Measurements from ENCODE around the gene SCAMP4.
A peak's percentile ranks its signal among the peaks of the same experiment; 100 is the strongest.
"Not testable (repeated sequence)": the region's sequence is repeated elsewhere in the genome, so short reads cannot be mapped to it uniquely, and the experiment has no call there.

The SCAMP4 gene

DNA sequence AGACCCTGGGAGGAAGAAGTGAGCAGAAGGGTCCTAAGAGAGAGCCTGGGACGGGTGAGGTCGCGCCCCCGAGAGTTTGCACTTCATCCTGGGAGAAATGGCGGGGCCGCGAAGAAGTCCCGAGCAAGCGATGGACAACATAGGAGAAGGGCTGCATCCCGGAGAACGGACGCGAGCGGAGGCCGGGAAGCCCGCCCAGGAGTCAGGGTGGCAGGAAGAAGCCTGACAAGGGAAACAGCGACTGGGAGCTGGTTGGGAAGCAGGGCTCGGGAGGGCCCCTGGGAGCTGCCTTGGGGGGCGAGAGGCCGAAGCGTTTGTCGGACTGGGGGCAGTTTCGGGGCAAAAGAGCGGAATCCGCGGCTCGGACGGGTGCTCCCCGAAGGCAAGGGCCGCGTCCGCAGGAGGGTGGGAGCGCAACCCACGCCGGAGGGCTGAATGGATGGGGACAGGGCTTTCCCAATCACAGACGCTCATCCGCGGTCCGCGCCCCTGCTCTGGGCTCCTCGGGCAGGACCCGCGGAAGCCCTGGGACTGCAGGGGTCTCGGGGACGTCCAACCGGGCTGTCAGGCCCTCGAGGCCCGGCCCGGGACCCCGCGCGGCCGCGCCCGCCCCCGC lies 20.4 kb upstream of the SCAMP4 start:
- no peaks in the 10 kb centered on the region for H3K27me3 Mint-ChIP-seq
- peaks cover 34% of the 10 kb centered on the region for H3K4me1 Mint-ChIP-seq (ENCODE audit: low read depth)
- H3K27ac Mint-ChIP-seq: peak overlapping the region; percentile 96
- peak overlapping the region; percentile 94 for H3K4me3 Mint-ChIP-seq
- no peaks in the 10 kb centered on the region for H3K9me3 Mint-ChIP-seq
- DNase-seq: no peak
- peaks cover 42% of the 10 kb centered on the region for H3K36me3 Mint-ChIP-seq (ENCODE audit: low read depth)

DNA sequence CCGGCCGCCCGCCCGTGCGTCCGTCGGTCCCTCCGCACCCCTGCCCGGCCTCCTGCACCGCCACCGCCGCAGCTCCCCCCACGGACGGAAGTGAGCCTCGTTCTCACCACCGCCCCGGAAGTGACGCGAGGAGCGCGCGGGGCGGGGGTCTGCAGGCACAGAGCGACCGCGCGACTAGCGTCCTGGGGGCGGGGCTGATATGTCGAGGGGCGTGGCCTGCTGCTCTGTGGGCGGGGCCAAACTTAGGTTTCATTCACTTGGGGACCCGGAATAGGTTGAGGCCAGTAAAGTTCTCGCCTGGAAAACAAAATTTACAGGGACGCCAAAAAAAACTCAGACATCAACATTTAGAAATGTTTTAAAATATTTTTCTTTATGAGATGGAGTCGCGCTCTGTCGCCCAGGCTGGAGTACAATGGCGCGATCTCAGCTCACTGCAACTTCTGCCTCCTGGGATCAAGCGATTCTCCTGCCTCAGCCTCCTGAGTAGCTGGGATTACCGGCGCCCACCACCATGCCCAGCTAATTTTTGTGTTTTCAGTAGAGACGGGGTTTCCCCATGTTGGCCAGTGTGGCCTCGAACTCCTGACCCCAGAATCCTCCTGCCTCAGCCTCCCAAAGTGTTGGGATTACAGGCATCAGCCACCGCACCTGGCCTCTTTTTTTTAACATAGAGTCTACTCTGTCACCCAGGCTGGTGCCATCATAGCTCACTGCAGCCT lies 19.6 kb upstream of the SCAMP4 start, which contains the start of gene ABHD17A:
Gene ABHD17A (minus strand): TSS at position 99 of the 722 bp plus-strand sequence. CDS start 3,930 bp downstream, outside the sequence.
- H3K27ac Mint-ChIP-seq: peak within 1 kb of the TSS; percentile 96
- not testable (repeated sequence) for H3K27me3 Mint-ChIP-seq, H3K9me3 Mint-ChIP-seq
- DNase-seq: peak; percentile 98
- H3K4me3 Mint-ChIP-seq: peak within 1 kb of the TSS; percentile 94
- H3K36me3 Mint-ChIP-seq (ENCODE audit: low read depth): peaks cover 35% of the 10 kb centered on the region
- H3K4me1 Mint-ChIP-seq (ENCODE audit: low read depth): peaks cover 27% of the 10 kb centered on the region

DNA sequence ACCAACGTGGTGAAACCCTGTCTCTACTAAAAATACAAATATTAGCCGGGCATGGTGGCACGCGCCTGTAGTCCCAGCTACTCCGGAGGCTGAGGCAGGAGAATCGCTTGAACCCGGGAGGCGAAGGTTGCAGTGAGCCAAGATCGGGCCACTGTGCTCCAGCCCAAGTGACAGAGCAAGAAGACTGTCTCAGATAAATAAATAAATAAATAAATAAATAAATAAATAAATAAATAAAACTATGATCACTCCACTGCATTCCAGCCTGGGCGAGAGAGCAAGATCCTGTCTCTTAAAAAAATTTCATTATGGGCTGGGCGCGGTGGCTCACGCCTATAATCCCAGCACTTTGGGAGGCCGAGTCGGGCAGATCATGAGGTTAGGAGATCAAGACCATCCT lies 18.8 kb upstream of the SCAMP4 start:
- peaks cover 24% of the 10 kb centered on the region for H3K4me1 Mint-ChIP-seq (ENCODE audit: low read depth)
- not testable (repeated sequence) for H3K4me3 Mint-ChIP-seq, H3K27ac Mint-ChIP-seq, H3K27me3 Mint-ChIP-seq, DNase-seq, H3K9me3 Mint-ChIP-seq
- H3K36me3 Mint-ChIP-seq (ENCODE audit: low read depth): peaks cover 31% of the 10 kb centered on the region

DNA sequence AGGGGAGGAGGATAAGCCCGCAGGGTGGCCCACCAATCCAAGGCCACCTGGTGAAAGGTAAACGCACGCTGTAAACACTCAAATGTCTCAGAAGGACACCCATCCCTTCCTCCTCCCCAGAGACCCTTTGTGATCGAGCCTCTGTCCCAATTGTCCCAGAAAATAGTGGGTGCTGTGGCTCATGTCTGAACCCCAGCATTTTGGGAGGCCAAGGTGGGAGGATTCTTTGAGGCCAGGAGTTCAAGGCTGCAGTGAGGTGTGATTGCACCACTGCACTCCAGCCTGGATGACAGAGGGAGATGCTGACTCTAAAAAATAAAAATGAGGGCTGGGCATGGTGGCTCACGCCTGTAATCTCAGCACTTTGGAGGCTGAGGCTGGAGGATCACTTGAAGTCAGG lies 16.8 kb upstream of the SCAMP4 start:
- no peak overlapping the region for H3K27ac Mint-ChIP-seq
- no peaks in the 10 kb centered on the region for H3K9me3 Mint-ChIP-seq
- peaks cover 16% of the 10 kb centered on the region for H3K36me3 Mint-ChIP-seq (ENCODE audit: low read depth)
- no peaks in the 10 kb centered on the region for H3K27me3 Mint-ChIP-seq
- H3K4me3 Mint-ChIP-seq: no peak overlapping the region
- DNase-seq: no peak
- peaks cover 10% of the 10 kb centered on the region for H3K4me1 Mint-ChIP-seq (ENCODE audit: low read depth)

DNA sequence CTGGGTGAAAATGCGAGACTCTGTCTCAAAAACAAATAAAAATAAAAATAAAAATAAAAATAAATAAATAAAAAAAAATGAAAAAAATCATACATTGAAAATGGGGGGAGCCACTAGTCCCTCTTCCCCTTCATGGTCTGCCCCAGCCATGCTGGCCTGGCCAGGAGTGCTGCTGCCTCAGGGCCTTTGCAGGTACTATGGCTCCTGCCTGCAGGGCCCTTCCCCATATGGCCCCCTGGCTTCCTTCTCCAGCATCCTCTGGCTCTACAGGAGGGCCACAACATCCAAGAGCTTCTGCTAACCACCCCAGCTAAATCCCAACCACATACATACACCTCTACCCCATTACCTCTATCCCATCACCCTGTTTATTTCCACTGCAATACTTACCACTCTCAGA lies 15.3 kb upstream of the SCAMP4 start:
- H3K36me3 Mint-ChIP-seq (ENCODE audit: low read depth): peaks cover under 1% of the 10 kb centered on the region
- no peak for DNase-seq
- H3K9me3 Mint-ChIP-seq: no peaks in the 10 kb centered on the region
- peak overlapping the region; percentile 22 for H3K27ac Mint-ChIP-seq
- no peak overlapping the region for H3K4me3 Mint-ChIP-seq
- peaks cover 6% of the 10 kb centered on the region for H3K4me1 Mint-ChIP-seq (ENCODE audit: low read depth)
- H3K27me3 Mint-ChIP-seq: no peaks in the 10 kb centered on the region

DNA sequence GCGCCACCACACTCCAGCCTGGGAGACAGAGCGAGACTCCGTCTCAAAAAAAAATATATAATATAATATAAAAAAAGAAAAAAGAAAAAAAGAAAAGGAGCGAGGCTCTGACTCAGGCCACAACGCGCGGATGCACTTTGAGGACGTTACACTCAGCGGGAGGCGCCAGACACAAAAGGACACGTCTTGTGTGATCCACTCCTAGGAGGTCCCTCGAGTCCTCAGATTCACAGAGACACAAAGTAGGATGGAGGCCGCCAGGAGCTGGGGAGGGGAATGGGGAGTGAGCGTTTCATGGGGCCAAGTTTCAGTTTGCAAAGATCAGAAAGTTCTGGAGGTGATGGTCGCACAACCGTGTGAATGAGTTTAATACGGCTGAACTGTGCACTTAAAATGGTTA lies 11.4 kb upstream of the SCAMP4 start:
- Mint-ChIP-seq H3K9me3 (no peaks in the 10 kb centered on the region), H3K36me3 (ENCODE audit: low read depth) (no peaks in the 10 kb centered on the region), H3K4me3 (no peak overlapping the region), H3K4me1 (ENCODE audit: low read depth) (peaks cover 33% of the 10 kb centered on the region), H3K27me3 (no peaks in the 10 kb centered on the region), H3K27ac (no peak overlapping the region)
- DNase-seq: no peak

DNA sequence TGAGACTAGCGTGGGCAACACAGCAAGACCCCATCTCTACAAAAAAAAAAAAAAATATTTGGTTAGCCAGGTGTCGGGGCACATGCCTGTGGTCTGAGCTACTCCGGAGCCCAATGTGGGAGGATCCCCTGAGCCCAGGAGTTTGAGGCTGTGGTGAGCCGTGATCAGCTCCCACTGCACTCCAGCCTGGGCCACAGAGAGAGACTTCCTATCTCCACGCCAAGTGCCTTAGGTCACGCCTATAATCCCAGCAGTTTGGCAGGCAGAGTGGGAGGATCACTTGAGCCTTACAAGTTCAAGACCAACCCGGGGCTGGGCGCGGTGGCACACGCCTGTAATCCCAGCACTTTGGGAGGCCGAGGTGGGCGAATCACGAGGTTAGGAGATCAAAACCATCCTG lies 8.7 kb upstream of the SCAMP4 start:
- Mint-ChIP-seq H3K36me3 (ENCODE audit: low read depth) (no peaks in the 10 kb centered on the region), H3K27ac (peak overlapping the region; percentile 97), H3K27me3 (no peaks in the 10 kb centered on the region), H3K9me3 (no peaks in the 10 kb centered on the region), H3K4me1 (ENCODE audit: low read depth) (peaks cover 32% of the 10 kb centered on the region), H3K4me3 (peak overlapping the region; percentile 82)
- DNase-seq: no peak

DNA sequence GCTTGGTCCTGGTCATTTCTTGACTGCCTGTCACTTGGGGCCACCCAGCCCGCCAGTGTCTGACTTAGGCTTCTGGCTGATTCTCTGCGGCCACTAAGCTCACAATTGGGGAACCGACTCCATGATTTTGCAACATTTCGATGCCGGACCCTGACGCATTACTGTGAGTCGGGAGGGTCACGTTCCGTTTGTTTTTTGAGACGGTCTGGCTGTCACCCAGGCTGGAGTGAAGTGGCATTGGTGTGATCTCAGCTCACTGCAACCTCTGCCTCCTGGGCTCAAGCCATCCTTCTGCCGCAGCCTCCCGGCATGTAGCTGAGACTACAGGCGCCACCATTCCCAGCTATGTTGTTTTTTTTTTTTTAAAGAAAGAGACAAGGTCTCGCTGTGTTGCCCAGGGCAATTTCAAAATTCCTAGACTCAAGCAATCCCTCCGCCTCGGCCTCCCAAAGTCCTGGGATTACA lies 3.2 kb upstream of the SCAMP4 start:
- Mint-ChIP-seq H3K4me1 (ENCODE audit: low read depth) (peaks cover 37% of the 10 kb centered on the region), H3K4me3 (no peak overlapping the region), H3K9me3 (no peaks in the 10 kb centered on the region), H3K36me3 (ENCODE audit: low read depth) (peaks cover 7% of the 10 kb centered on the region), H3K27me3 (no peaks in the 10 kb centered on the region), H3K27ac (no peak overlapping the region)
- DNase-seq: no peak

DNA sequence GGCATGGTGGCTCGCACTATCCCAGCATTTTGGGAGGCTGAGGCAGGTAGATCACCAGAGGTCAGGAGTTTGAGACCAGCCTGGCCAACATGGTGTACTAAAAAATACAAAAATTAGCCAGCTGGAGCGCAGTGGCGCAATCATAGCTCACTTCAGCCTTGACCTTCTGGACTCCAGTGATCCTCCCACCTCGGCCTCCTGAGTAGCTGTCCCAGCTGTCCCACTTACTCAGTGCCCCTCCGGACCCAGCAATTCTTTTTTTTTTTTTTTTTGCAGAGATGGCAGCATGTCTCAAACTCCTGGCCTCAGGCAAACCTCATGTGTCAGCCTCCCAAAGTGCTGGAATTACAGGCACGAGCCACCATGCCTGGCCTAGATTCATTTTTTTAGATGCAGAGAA lies 2.3 kb upstream of the SCAMP4 start:
- no peaks in the 10 kb centered on the region for H3K27me3 Mint-ChIP-seq
- peak overlapping the region; percentile 78 for H3K27ac Mint-ChIP-seq
- no peak overlapping the region for H3K4me3 Mint-ChIP-seq
- H3K9me3 Mint-ChIP-seq: no peaks in the 10 kb centered on the region
- peaks cover 10% of the 10 kb centered on the region for H3K36me3 Mint-ChIP-seq (ENCODE audit: low read depth)
- no peak for DNase-seq
- peaks cover 35% of the 10 kb centered on the region for H3K4me1 Mint-ChIP-seq (ENCODE audit: low read depth)

DNA sequence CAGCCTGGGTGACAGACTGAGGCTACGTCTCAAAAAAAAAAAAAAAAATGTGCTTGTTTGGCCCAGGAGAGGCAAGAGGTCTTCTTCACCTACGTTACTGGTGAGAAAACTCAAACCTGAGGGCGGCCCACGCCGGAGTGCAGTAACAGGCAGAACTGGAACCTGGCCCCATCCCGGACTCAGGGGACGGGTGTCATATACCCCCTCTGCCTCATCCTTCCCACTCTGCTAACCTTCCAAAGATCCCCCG lies 414 bp upstream of the SCAMP4 start:
- Mint-ChIP-seq H3K4me3 (peak overlapping the region; percentile 89), H3K4me1 (ENCODE audit: low read depth) (peaks cover 51% of the 10 kb centered on the region), H3K9me3 (no peaks in the 10 kb centered on the region), H3K27ac (peak overlapping the region; percentile 87), H3K36me3 (ENCODE audit: low read depth) (peaks cover 18% of the 10 kb centered on the region), H3K27me3 (no peaks in the 10 kb centered on the region)
- DNase-seq: no peak

DNA sequence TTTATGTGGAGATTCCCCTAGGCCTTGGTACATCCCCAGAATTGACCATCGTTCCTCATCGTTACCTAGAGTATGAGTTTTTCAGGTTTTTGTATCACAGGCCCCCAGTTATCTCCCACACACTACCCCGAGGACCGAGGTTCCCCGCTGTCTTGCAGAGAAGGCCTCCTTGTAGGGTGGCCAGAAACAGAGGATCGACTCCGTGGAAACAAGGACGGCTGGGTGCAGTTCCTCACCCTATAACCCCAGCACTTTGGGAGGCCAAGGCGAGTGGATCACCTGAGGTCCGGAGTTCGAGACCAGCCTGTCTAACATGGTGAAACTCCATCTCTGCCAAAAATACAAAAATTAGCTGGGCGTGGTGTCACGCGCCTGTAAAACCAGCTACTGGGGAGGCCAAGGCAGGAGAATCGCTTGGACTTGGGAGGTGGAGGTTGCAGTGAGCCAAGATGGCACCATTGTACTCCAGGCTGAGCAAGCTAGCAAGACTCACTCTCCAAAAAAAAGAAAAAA lies 720 bp downstream of the SCAMP4 start:
- Mint-ChIP-seq H3K36me3 (ENCODE audit: low read depth) (peaks cover 23% of the 10 kb centered on the region), H3K9me3 (no peaks in the 10 kb centered on the region), H3K27me3 (no peaks in the 10 kb centered on the region), H3K27ac (peak overlapping the region; percentile 95), H3K4me3 (peak overlapping the region; percentile 89), H3K4me1 (ENCODE audit: low read depth) (peaks cover 60% of the 10 kb centered on the region)
- no peak for DNase-seq

DNA sequence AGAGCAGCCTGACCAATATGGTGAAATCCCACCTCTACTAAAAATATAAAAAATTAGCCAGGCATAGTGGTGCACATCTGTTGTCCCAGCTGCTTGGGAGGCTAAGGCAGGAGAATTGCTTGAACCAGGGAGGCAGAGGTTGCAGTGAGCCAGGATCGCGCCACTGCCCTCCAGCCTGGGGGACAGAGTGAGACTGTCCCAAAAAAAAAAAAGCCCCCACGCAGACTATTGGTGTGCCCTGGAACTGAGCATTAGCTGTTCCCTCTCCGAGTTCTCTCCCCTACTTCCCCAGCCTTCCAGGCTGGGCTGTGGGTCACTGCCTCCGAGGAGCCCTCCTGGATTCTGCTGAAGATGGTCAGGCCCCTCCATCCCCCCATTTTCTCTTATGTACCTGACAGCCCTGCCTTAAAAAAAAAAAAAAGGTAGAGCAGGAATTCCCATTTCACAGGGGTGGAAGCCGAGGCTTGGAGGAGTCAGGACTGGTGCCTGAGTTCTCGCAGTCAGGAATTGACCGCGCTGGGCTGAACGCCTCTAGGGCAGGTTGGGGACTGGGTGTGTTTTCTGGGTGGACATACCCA lies 1.9 kb downstream of the SCAMP4 start:
- H3K4me3 Mint-ChIP-seq: peak overlapping the region; percentile 45
- no peaks in the 10 kb centered on the region for H3K9me3 Mint-ChIP-seq
- no peak for DNase-seq
- H3K4me1 Mint-ChIP-seq (ENCODE audit: low read depth): peaks cover 66% of the 10 kb centered on the region
- H3K27me3 Mint-ChIP-seq: no peaks in the 10 kb centered on the region
- H3K36me3 Mint-ChIP-seq (ENCODE audit: low read depth): peaks cover 24% of the 10 kb centered on the region
- H3K27ac Mint-ChIP-seq: peak overlapping the region; percentile 67

DNA sequence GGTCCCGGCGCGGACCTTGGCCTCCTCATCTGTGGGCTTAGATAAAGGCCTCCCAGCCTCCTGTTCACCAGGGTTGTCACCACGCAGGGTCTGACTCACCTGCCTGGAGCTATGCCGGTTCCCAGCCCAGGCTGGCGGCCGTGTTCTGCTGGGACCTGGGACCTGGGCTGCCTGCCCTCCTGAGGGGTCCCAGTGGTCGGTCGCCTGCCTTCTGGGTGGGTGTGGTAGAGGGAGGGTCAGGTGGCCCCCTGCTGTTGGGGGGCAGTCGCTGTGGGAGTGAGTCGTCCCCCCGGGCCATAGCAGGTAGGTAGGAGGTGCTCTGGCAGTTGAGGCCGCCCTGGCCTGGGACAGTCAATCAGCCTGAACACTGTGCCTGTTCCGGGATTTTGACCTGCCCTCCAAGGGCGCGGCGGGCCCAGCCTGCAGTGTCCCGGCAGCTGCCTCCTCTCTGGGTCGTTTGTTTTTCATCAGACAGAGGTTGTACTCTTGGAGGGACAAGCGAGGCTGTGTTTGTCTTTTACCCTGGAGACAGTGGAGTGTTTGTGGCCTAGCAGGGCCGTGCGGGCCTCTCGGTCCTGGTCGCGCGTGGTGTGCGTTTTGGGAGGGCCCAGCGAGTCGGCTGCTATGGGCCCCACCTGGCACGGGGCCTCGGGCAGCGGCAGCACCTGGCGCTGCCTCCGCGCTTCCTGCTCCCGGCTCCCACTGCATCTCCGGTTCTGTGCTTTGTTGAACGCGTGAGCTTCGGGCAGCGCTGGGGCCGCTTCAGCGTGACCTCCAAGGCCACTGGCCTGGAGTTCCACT lies 2.6 kb downstream of the SCAMP4 start:
- H3K9me3 Mint-ChIP-seq: no peaks in the 10 kb centered on the region
- DNase-seq: no peak
- H3K4me1 Mint-ChIP-seq (ENCODE audit: low read depth): peaks cover 64% of the 10 kb centered on the region
- peaks cover 25% of the 10 kb centered on the region for H3K36me3 Mint-ChIP-seq (ENCODE audit: low read depth)
- no peak overlapping the region for H3K27ac Mint-ChIP-seq
- no peaks in the 10 kb centered on the region for H3K27me3 Mint-ChIP-seq
- H3K4me3 Mint-ChIP-seq: no peak overlapping the region

DNA sequence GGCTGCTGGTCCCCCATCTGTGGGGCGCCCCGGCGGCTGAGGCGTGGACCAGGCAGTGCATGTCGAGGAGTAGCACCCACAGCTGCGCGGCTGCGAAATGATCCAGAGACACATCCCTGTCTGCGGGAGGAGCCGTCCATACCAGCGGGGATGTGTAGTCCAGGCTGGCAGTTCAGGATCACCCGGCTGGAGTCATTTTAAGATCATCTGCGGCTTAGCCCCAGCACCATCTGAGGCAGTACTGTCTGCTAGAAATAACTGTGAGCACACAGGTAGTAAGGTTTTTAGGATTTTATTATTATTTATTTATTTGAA lies 3.1 kb downstream of the SCAMP4 start:
- Mint-ChIP-seq H3K4me3 (no peak overlapping the region), H3K27me3 (no peaks in the 10 kb centered on the region), H3K27ac (no peak overlapping the region), H3K4me1 (ENCODE audit: low read depth) (peaks cover 62% of the 10 kb centered on the region), H3K9me3 (no peaks in the 10 kb centered on the region), H3K36me3 (ENCODE audit: low read depth) (peaks cover 30% of the 10 kb centered on the region)
- no peak for DNase-seq

DNA sequence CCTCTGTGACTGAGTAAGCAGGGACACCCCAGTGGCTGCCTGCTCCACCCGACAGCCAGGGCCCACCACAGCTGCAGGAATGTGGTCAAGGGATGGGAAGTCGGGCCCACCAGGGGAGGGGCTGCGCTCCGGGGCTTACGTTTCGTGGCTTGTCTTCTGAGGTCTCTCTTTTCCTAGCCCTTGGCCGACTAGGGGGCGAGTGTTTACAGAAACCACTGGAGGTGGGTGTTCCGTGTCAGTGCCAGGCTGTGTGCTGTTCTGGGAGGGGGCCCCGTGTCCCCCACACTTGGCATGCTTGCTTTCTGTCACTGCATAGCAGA lies 4.5 kb downstream of the SCAMP4 start:
- Mint-ChIP-seq H3K9me3 (no peaks in the 10 kb centered on the region), H3K36me3 (ENCODE audit: low read depth) (peaks cover 36% of the 10 kb centered on the region), H3K27me3 (no peaks in the 10 kb centered on the region), H3K4me1 (ENCODE audit: low read depth) (peaks cover 57% of the 10 kb centered on the region), H3K27ac (peak overlapping the region; percentile 86), H3K4me3 (peak overlapping the region; percentile 49)
- DNase-seq: no peak

Data from activated T-cell treated with anti-CD3 and anti-CD28 coated beads, Interleukin-2, amount 50 U/mL, for 24 hours (primary cell).